H1 (cell line): Measurements from ENCODE around the gene C1orf50. TPM values are rescaled to one million over a fixed set of nuclear protein-coding genes. Genes with fewer than 3 reads are reported as not detected.

Experiments
- CTCF ChIA-PET: fragments of 300-600 bp; sonication (Branson Sonifier 250); formaldehyde crosslinking; loops from one replicate; lab custom pipeline; 2021; ENCODE audit not compliant: partially characterized antibody; lab: Charles Lee
- POLR2A ChIA-PET: fragments of 300-600 bp; sonication (Branson Sonifier 250); formaldehyde crosslinking; loops from one replicate; lab custom pipeline; 2021; ENCODE audit warnings: inconsistent platforms; ENCODE audit not compliant: partially characterized antibody; lab: Charles Lee
- DNase-seq, 2 experiments: peaks; one replicate each; pipeline versions ENCODE4 v3.0.0 to v3.0.0-alpha.2; 2010 to 2022; ENCODE audit warnings: low spot score in 2 of 2, low read depth in 1 of 2, mixed read lengths in 1 of 2
- FAIRE-seq: peaks from 2 replicates; lab custom pipeline; 2011; peaks lifted over from hg19 to GRCh38; lab: Jason Lieb, UNC
- H2AFZ ChIP-seq: 2 replicates; pipeline ENCODE4 v1.8.1; 2012; ENCODE audit warnings: low read length, inconsistent platforms
- H2AK5ac ChIP-seq: 2 replicates; pipeline ENCODE4 v1.6.1; 2013; ENCODE audit warnings: low read depth, low read length
- H2BK120ac ChIP-seq: replicated peaks from 2 replicates; pipeline ENCODE3; 2013; ENCODE audit warnings: low read depth, low read length, inconsistent platforms
- H2BK12ac ChIP-seq: 2 replicates; pipeline ENCODE4 v1.6.1; 2013; ENCODE audit warnings: low read depth, low read length
- H2BK15ac ChIP-seq: 2 replicates; pipeline ENCODE4 v1.6.1; 2013; ENCODE audit warnings: low read length
- H2BK20ac ChIP-seq: 2 replicates; pipeline ENCODE4 v1.6.1; 2013; ENCODE audit warnings: low read length
- H2BK5ac ChIP-seq: 2 replicates; pipeline ENCODE4 v1.6.1; 2013; ENCODE audit warnings: low read depth, low read length
- H3K14ac ChIP-seq: 2 replicates; pipeline ENCODE4 v1.6.1; 2013; ENCODE audit warnings: inconsistent platforms; ENCODE audit not compliant: insufficient read length
- H3K18ac ChIP-seq: 2 replicates; pipeline ENCODE4 v1.6.1; 2013; ENCODE audit warnings: low read length; ENCODE audit errors: extremely low read depth
- H3K23ac ChIP-seq: 2 replicates; pipeline ENCODE4 v1.6.1; 2013; ENCODE audit warnings: inconsistent platforms; ENCODE audit not compliant: insufficient read length
- H3K23me2 ChIP-seq: 2 replicates; pipeline ENCODE4 v1.6.1; 2013; ENCODE audit warnings: low read depth, low read length
- H3K27ac ChIP-seq: 2 replicates; pipeline ENCODE4 v1.6.1; 2011; ENCODE audit warnings: low read depth, low read length, inconsistent platforms
- H3K27me3 ChIP-seq, 4 experiments: replicated peaks in 1 of 4; 1 replicate in 1 of 4; 2 replicates in 3 of 4; pipeline versions ENCODE4 v1.6.1 to v1.8.1; 2011 to 2013; ENCODE audit warnings: low read length in 3 of 4, mild to moderate bottlenecking in 3 of 4, inconsistent platforms in 2 of 4, mixed read lengths in 2 of 4, moderate library complexity in 1 of 4; ENCODE audit not compliant: control insufficient read depth in 3 of 4, insufficient read depth in 3 of 4; ENCODE audit errors: extremely low read depth in 1 of 4
- H3K36me3 ChIP-seq, 4 experiments: 2 replicates each; pipeline versions ENCODE4 v1.6.1 to v1.8.1; 2011 to 2013; ENCODE audit warnings: mild to moderate bottlenecking in 4 of 4, low read length in 3 of 4, moderate library complexity in 2 of 4, control low read depth in 1 of 4, inconsistent platforms in 1 of 4; ENCODE audit not compliant: insufficient read depth in 4 of 4, control insufficient read depth in 2 of 4
- H3K4ac ChIP-seq: replicated peaks from 2 replicates; pipeline ENCODE3; 2013; ENCODE audit warnings: low read length, low read depth, mixed read lengths, inconsistent platforms; ENCODE audit not compliant: insufficient read length
- H3K4me1 ChIP-seq, 4 experiments: replicated peaks in 1 of 4; 1 replicate in 1 of 4; 2 replicates in 3 of 4; pipeline versions ENCODE4 v1.6.1 to v1.8.1; 2011 to 2013; ENCODE audit warnings: low read length in 3 of 4, inconsistent platforms in 2 of 4, mixed read lengths in 1 of 4; ENCODE audit not compliant: insufficient read depth in 4 of 4, control insufficient read depth in 3 of 4
- H3K4me2 ChIP-seq, 2 experiments: 2 replicates each; pipeline versions ENCODE4 v1.6.1 to v1.8.1; 2011 to 2013; ENCODE audit warnings: low read depth in 2 of 2, low read length in 2 of 2, control low read depth in 1 of 2, inconsistent platforms in 1 of 2, mild to moderate bottlenecking in 1 of 2; ENCODE audit not compliant: insufficient read depth in 1 of 2
- H3K4me3 ChIP-seq, 4 experiments: fragments of 200-600, 300-600 bp in 1 of 4; sonication (generic), shearing (Covaris generic), sonication (Bioruptor Twin) in 1 of 4; 2 replicates each; pipeline versions ENCODE4 v1.5.1 to v1.8.1; 2011 to 2016; ENCODE audit warnings: low read length in 4 of 4, low read depth in 3 of 4, control low read depth in 2 of 4, inconsistent platforms in 2 of 4, mild to moderate bottlenecking in 2 of 4, mixed read lengths in 1 of 4, moderate library complexity in 1 of 4; ENCODE audit not compliant: insufficient read depth in 2 of 4; ENCODE audit errors: extremely low read depth in 1 of 4
- H3K56ac ChIP-seq: replicated peaks from 2 replicates; pipeline ENCODE3; 2013; ENCODE audit warnings: low read depth, mild to moderate bottlenecking, mixed read lengths, low read length, inconsistent platforms; ENCODE audit not compliant: insufficient read length
- H3K79me1 ChIP-seq: 2 replicates; pipeline ENCODE4 v1.6.1; 2013; ENCODE audit warnings: low read depth, low read length, control low read depth
- H3K79me2 ChIP-seq, 2 experiments: 2 replicates each; pipeline versions ENCODE4 v1.6.1 to v1.8.1; 2012 to 2013; ENCODE audit warnings: low read length in 2 of 2, mild to moderate bottlenecking in 2 of 2, inconsistent platforms in 1 of 2; ENCODE audit not compliant: insufficient read depth in 2 of 2, control insufficient read depth in 1 of 2
- H3K9ac ChIP-seq, 4 experiments: replicated peaks in 1 of 4; 1 replicate in 1 of 4; 2 replicates in 3 of 4; pipeline versions ENCODE4 v1.6.1 to v1.8.1; 2011 to 2013; ENCODE audit warnings: low read depth in 3 of 4, low read length in 3 of 4, control low read depth in 2 of 4, mild to moderate bottlenecking in 2 of 4, moderate library complexity in 2 of 4, inconsistent platforms in 1 of 4; ENCODE audit errors: extremely low read depth in 1 of 4
- H3K9me3 ChIP-seq, 2 experiments: 2 replicates each; pipeline versions ENCODE4 v1.6.1 to v1.8.1; 2012 to 2013; ENCODE audit warnings: mild to moderate bottlenecking in 2 of 2, moderate library complexity in 2 of 2, control low read depth in 1 of 2, inconsistent platforms in 1 of 2, low read depth in 1 of 2, low read length in 1 of 2, mixed read lengths in 1 of 2; ENCODE audit not compliant: insufficient read depth in 2 of 2
- H4K20me1 ChIP-seq, 2 experiments: replicated peaks in 1 of 2; 2 replicates each; pipeline versions ENCODE3 to v1.8.1; 2011 to 2013; ENCODE audit warnings: inconsistent platforms in 2 of 2, low read length in 2 of 2, mild to moderate bottlenecking in 1 of 2; ENCODE audit not compliant: insufficient read depth in 2 of 2, control insufficient read depth in 1 of 2
- H4K5ac ChIP-seq: 2 replicates; pipeline ENCODE4 v1.6.1; 2013; ENCODE audit warnings: low read length, low read depth, mixed read lengths, inconsistent platforms; ENCODE audit not compliant: insufficient read length
- H4K8ac ChIP-seq: 2 replicates; pipeline ENCODE4 v1.8.0; 2013; ENCODE audit warnings: mild to moderate bottlenecking, moderate library complexity, low read length, inconsistent platforms; ENCODE audit not compliant: insufficient read depth; ENCODE audit errors: extremely low read depth
- H4K91ac ChIP-seq: replicated peaks from 2 replicates; pipeline ENCODE3; 2013; ENCODE audit warnings: low read length, mixed read lengths, inconsistent platforms; ENCODE audit not compliant: insufficient read length
- ASH2L ChIP-seq: fragments of 200-600, 300-600 bp; sonication (generic); IDR thresholded peaks from one replicate; pipeline ENCODE4 v1.7.1; 2017; ENCODE audit warnings: low read length
- CBX8 ChIP-seq: fragments of 300-800, 300-1000 bp; sonication (generic); IDR thresholded peaks from 2 replicates; pipeline ENCODE4 v1.7.1; 2016; ENCODE audit warnings: low read depth, low read length, borderline replicate concordance
- EP300 ChIP-seq, 2 experiments: IDR thresholded peaks; 1 replicate in 1 of 2; 2 replicates in 1 of 2; pipeline ENCODE4 v1.6.1; 2011 to 2012; ENCODE audit warnings: low read depth in 2 of 2, low read length in 2 of 2, mild to moderate bottlenecking in 2 of 2, borderline replicate concordance in 1 of 2, inconsistent platforms in 1 of 2, moderate library complexity in 1 of 2
- HDAC2 ChIP-seq, 2 experiments: fragments of 300-600 bp in 1 of 2; sonication (generic) in 1 of 2; IDR thresholded peaks; 2 replicates each; pipeline ENCODE4 v1.6.1; 2011 to 2012; ENCODE audit warnings: low read depth in 2 of 2, low read length in 2 of 2, mild to moderate bottlenecking in 2 of 2, moderate library complexity in 2 of 2, borderline replicate concordance in 1 of 2, inconsistent platforms in 1 of 2
- KDM1A ChIP-seq: fragments of 200-600, 300-600 bp; sonication (generic); IDR thresholded peaks from 2 replicates; pipeline ENCODE4 v1.7.1; 2016; ENCODE audit warnings: mild to moderate bottlenecking, low read length, borderline replicate concordance
- KDM5A ChIP-seq: fragments of 200-600 bp; IDR thresholded peaks from 2 replicates; pipeline ENCODE4 v1.7.1; 2012; ENCODE audit warnings: mild to moderate bottlenecking, low read length, inconsistent platforms, mixed read lengths
- RXRA ChIP-seq: IDR thresholded peaks from 2 replicates; pipeline ENCODE4 v1.6.1; 2011; ENCODE audit warnings: low read depth, mild to moderate bottlenecking, low read length, moderate library complexity; ENCODE audit not compliant: insufficient read depth
- SIX5 ChIP-seq: IDR thresholded peaks from 2 replicates; pipeline ENCODE4 v1.6.1; 2011; ENCODE audit warnings: mild to moderate bottlenecking, low read depth, low read length
- ZNF274 ChIP-seq: IDR thresholded peaks from 2 replicates; pipeline ENCODE4 v1.7.0; 2012; ENCODE audit warnings: low read length, borderline replicate concordance; ENCODE audit errors: extremely low read depth
- WGBS, 2 experiments: shearing (Covaris generic) in 1 of 2; methylation state at CpG; one replicate each; pipeline versions ENCODE4 v1.1.6 to v1.1.7; 2013 to 2015; ENCODE audit warnings: low lambda C conversion rate in 2 of 2, mixed read lengths in 2 of 2, inconsistent platforms in 1 of 2, low coverage in 1 of 2, missing lambda C conversion rate in 1 of 2; ENCODE audit not compliant: insufficient replicate concordance in 2 of 2, insufficient coverage in 1 of 2, insufficient read length in 1 of 2; ENCODE audit errors: extremely low coverage in 1 of 2, missing lambda C conversion rate in 1 of 2; 5-methylcytosine and 5-hydroxymethylcytosine counted together
- polyA plus RNA-seq, 7 experiments: library from polyadenylated mRNA; depleted of rRNA in 3 of 7; stranded (reverse) in 5 of 7; unstranded in 2 of 7; fragments of >200 nt in 5 of 7; fragments of 200-250 nt in 2 of 7; gene quantifications; 1 replicate in 5 of 7; 2 replicates in 1 of 7; 4 replicates in 1 of 7; pipeline versions ENCODE4 v1.2.1 to v1.2.3, GENCODE V29; 2011 to 2013; ENCODE audit warnings: missing spikeins in 2 of 7, mixed read lengths in 2 of 7
- total RNA-seq: library from RNA; stranded (reverse); fragmentation: NEBNext Ultra II Directional; extraction: Animal tissue kit (Norgen Biotek cat#: 25700); gene quantifications from 2 replicates; pipeline ENCODE4 v1.2.1, GENCODE V29; 2021

The C1orf50 gene
- total and polyA plus RNA-seq, 2 of the 8 experiments (the other 6 are each of a cell fraction or from before 2014, with no cell fraction given): 3.2 to 7.1 TPM

DNA sequence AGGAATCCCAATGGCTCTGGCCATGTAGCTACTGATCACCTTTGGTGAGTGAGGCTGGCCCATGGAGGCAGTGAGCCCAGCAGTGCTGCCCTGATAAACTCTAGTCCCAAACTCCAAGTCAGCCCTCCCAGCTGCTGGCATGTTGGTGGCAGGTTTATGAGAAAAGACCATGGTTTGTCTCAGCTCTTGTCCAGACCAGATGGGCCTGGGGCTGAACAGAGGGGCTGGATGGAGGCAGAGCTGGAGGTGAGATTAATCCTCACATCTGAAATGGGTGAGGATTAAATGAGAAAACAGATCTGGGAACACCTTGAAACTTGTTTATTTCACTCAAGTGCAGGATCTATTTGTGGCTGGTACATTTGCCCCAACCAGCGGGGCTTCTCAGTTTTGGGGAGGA is 21.0 kb downstream of the C1orf50 start:
- Histone ChIP-seq H3K36me3 (peaks cover 0 to 2% (median 0%) of the 10 kb centered on the region in 4 experiments; a peak in 1 of 8 replicates), H4K8ac (no peak overlapping the region), H2AK5ac (no peak overlapping the region), H2BK20ac (no peak overlapping the region), H3K56ac (no peak overlapping the region), H3K27ac (no peak overlapping the region), H3K23me2 (no peaks in the 10 kb centered on the region), H3K4ac (no peak overlapping the region), H3K4me1 (peaks cover 0 to 8% (median under 1%) of the 10 kb centered on the region in 4 experiments; a peak in 2 of 7 replicates), H3K9me3 (no peaks in the 10 kb centered on the region), H3K4me3 (no peak overlapping the region), H3K9ac (no peak overlapping the region), H4K5ac (no peak overlapping the region), H3K4me2 (no peak overlapping the region), H4K20me1 (peaks cover 0 to 2% of the 10 kb centered on the region in 2 experiments), H2BK5ac (no peak overlapping the region), H3K14ac (no peak overlapping the region), H3K27me3 (no peaks in the 10 kb centered on the region), H3K79me2 (no peaks in the 10 kb centered on the region), H2BK15ac (no peak overlapping the region), H2BK12ac (no peak overlapping the region), H3K79me1 (no peaks in the 10 kb centered on the region), H2BK120ac (no peak overlapping the region), H3K18ac (no peak overlapping the region), H2AFZ (no peak overlapping the region), H4K91ac (no peak overlapping the region), H3K23ac (no peak overlapping the region)
- POLR2A ChIA-PET: interaction anchor here (0.5 to 1.4 kb wide), 3 partner anchors 18 to 854 kb away, joined by 3 read pairs; no protein-coding TSS in a partner anchor
- FAIRE-seq: no peak
- no peak for DNase-seq
- CTCF ChIA-PET: interaction anchor here (1.1 to 8.4 kb wide), 2 partner anchors 10 to 129 kb away, joined by 3 to 51 read pairs; no protein-coding TSS in a partner anchor
- TF ChIP-seq HDAC2 (IDR thresholded peaks at IDR 0.05; ENCODE audit: borderline replicate concordance in 1 of 2, low read depth in 2 of 2, low read length in 2 of 2) (no peak), CBX8 (no peak), ZNF274 (no peak), KDM5A (no peak), EP300 (IDR thresholded peaks at IDR 0.05; ENCODE audit: borderline replicate concordance in 1 of 2, low read depth in 2 of 2, low read length in 2 of 2) (no peak), KDM1A (no peak), SIX5 (no peak), ASH2L (no peak), RXRA (no peak)
- 85% methylated on average over 1 of the region's 1 CpG; no CpG with 5 or more reads in 1 of the 2 experiments for WGBS, 2 experiments
